ENCODE measurements around the gene DNAH2.

Gene DNAH2

GRCh38 chr17:7674934-7675333 lies 42.6 kb upstream of the DNAH2 start:
- Histone ChIP-seq H3K4me2 (ENCODE audit: low read depth, low read length, poor library complexity, severe bottlenecking) (no peak overlapping the region), H3K79me2 (ENCODE audit: insufficient read depth, low read length) (peaks cover 9% of the 10 kb centered on the region), H3K4me3 (ENCODE audit: low read length, poor library complexity, severe bottlenecking) (no peak overlapping the region), H3K36me3 (ENCODE audit: insufficient read depth, low read length) (peaks cover 55% of the 10 kb centered on the region), H2AFZ (ENCODE audit: low read length) (no peak overlapping the region), H3K27me3 (ENCODE audit: insufficient read depth, low read length, poor library complexity, severe bottlenecking) (no peaks in the 10 kb centered on the region), H4K20me1 (ENCODE audit: insufficient read depth, low read length, poor library complexity, severe bottlenecking) (peaks cover 11% of the 10 kb centered on the region), H3K9ac (ENCODE audit: low read depth, low read length, poor library complexity, severe bottlenecking) (no peak overlapping the region), H3K9me2 (replicated peaks; ENCODE audit: low read depth, low read length) (no peaks in the 10 kb centered on the region), H3K4me1 (ENCODE audit: insufficient read depth, low read length, poor library complexity, severe bottlenecking) (no peaks in the 10 kb centered on the region), H3K9me3 (ENCODE audit: insufficient read depth, low read depth, low read length) (peaks cover 9% of the 10 kb centered on the region; the same call in 1 of the 2 replicates), H3F3A (ENCODE audit: low read depth) (no peaks in the 10 kb centered on the region)
- TF ChIP-seq EZH2phosphoT487 (IDR thresholded peaks at IDR 0.05; ENCODE audit: borderline replicate concordance) (no peak), CTCF (conservative IDR thresholded peaks at IDR 0.05; ENCODE audit: low read length) (no peak)

GRCh38 chr17:7676533-7676932 lies 41.0 kb upstream of the DNAH2 start:
- Histone ChIP-seq H3K36me3 (ENCODE audit: insufficient read depth, low read length) (peaks cover 40% of the 10 kb centered on the region), H2AFZ (ENCODE audit: low read length) (no peak overlapping the region), H3F3A (ENCODE audit: low read depth) (no peaks in the 10 kb centered on the region), H3K79me2 (ENCODE audit: insufficient read depth, low read length) (peaks cover 19% of the 10 kb centered on the region), H3K27me3 (ENCODE audit: insufficient read depth, low read length, poor library complexity, severe bottlenecking) (no peaks in the 10 kb centered on the region), H4K20me1 (ENCODE audit: insufficient read depth, low read length, poor library complexity, severe bottlenecking) (peaks cover 14% of the 10 kb centered on the region), H3K9me3 (ENCODE audit: insufficient read depth, low read depth, low read length) (peaks cover 9% of the 10 kb centered on the region; the same call in 1 of the 2 replicates), H3K9me2 (replicated peaks; ENCODE audit: low read depth, low read length) (no peaks in the 10 kb centered on the region), H3K4me3 (ENCODE audit: low read length, poor library complexity, severe bottlenecking) (no peak overlapping the region), H3K4me2 (ENCODE audit: low read depth, low read length, poor library complexity, severe bottlenecking) (no peak overlapping the region), H3K9ac (ENCODE audit: low read depth, low read length, poor library complexity, severe bottlenecking) (no peak overlapping the region), H3K4me1 (ENCODE audit: insufficient read depth, low read length, poor library complexity, severe bottlenecking) (no peaks in the 10 kb centered on the region)
- TF ChIP-seq EZH2phosphoT487 (IDR thresholded peaks at IDR 0.05; ENCODE audit: borderline replicate concordance): no peak
- TF ChIP-seq CTCF (conservative IDR thresholded peaks at IDR 0.05; ENCODE audit: low read length): no peak

- H3K9me3 ChIP-seq (ENCODE audit: insufficient read depth, low read depth, low read length): peaks cover 9% of the 10 kb centered on the region; the same call in 1 of the 2 replicates
- peaks cover 37% of the 10 kb centered on the region for H3K36me3 ChIP-seq (ENCODE audit: insufficient read depth, low read length)
- no peaks in the 10 kb centered on the region for H3K9me2 ChIP-seq (replicated peaks; ENCODE audit: low read depth, low read length)
- no peaks in the 10 kb centered on the region for H3K27me3 ChIP-seq (ENCODE audit: insufficient read depth, low read length, poor library complexity, severe bottlenecking)
- no peaks in the 10 kb centered on the region for H3F3A ChIP-seq (ENCODE audit: low read depth)
- H3K79me2 ChIP-seq (ENCODE audit: insufficient read depth, low read length): peaks cover 29% of the 10 kb centered on the region
- no peak overlapping the region for H3K9ac ChIP-seq (ENCODE audit: low read depth, low read length, poor library complexity, severe bottlenecking)
- peaks cover 18% of the 10 kb centered on the region for H4K20me1 ChIP-seq (ENCODE audit: insufficient read depth, low read length, poor library complexity, severe bottlenecking)
- H2AFZ ChIP-seq (ENCODE audit: low read length): no peak overlapping the region
- H3K4me2 ChIP-seq (ENCODE audit: low read depth, low read length, poor library complexity, severe bottlenecking): no peak overlapping the region
- H3K4me3 ChIP-seq (ENCODE audit: low read length, poor library complexity, severe bottlenecking): no peak overlapping the region
- TF ChIP-seq CTCF (conservative IDR thresholded peaks at IDR 0.05; ENCODE audit: low read length) (no peak), EZH2phosphoT487 (IDR thresholded peaks at IDR 0.05; ENCODE audit: borderline replicate concordance) (no peak)
- H3K4me1 ChIP-seq (ENCODE audit: insufficient read depth, low read length, poor library complexity, severe bottlenecking): no peaks in the 10 kb centered on the region
These were observed 40.0 kb upstream of the DNAH2 start for GRCh38 chr17:7677388-7678067.
